ENCODE measurements around the gene ERGIC1. TPM values are rescaled to one million over a fixed set of nuclear protein-coding genes. Genes with fewer than 3 reads are reported as not detected.

Gene ERGIC1
- total RNA-seq, 1 experiment from 2014 or later = 89.8 TPM

DNA sequence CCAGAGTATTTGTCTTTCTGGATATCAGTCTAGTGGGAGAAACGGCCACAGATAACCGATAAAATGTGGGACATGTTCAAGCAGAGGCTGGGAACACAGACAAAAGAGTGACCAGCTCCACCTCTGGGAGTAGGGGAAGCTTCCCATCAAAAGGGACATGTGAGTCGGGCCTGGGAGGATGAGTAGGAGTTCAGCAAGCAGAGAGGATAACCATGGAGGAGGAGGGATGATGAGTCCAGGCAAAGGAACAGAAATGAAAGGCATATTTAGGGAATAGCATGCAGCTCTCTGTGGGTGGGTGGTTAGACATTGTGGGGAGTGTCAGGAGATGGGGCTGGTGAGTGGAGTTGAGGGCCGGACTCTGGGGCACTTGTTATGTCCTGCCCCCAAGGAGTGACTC is 61.5 kb downstream of the ERGIC1 start:
- POLR2A ChIA-PET = no interaction called here
- Mint-ChIP-seq H3K27me3 (ENCODE audit: low read depth) (no peaks in the 10 kb centered on the region), H3K4me3 (no peak overlapping the region), H3K36me3 (peaks cover 32% of the 10 kb centered on the region), H3K4me1 (no peaks in the 10 kb centered on the region), H3K27ac (no peak overlapping the region), H3K9me3 (no peaks in the 10 kb centered on the region)
- DNase-seq (ENCODE audit: low spot score) (no peak), ATAC-seq (no peak)
- TF ChIP-seq, protein P1, sequence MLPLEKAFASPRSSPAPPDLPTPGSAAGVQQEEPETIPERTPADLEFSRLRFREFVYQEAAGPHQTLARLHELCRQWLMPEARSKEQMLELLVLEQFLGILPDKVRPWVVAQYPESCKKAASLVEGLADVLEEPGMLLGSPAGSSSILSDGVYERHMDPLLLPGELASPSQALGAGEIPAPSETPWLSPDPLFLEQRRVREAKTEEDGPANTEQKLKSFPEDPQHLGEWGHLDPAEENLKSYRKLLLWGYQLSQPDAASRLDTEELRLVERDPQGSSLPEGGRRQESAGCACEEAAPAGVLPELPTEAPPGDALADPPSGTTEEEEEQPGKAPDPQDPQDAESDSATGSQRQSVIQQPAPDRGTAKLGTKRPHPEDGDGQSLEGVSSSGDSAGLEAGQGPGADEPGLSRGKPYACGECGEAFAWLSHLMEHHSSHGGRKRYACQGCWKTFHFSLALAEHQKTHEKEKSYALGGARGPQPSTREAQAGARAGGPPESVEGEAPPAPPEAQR (CRISPR knock-in tag; IDR thresholded peaks at IDR 0.05) = no peak
- no peak for TF ChIP-seq TEAD4 (CRISPR knock-in tag; IDR thresholded peaks at IDR 0.05)
- no peak for TF ChIP-seq HMGA2 (CRISPR knock-in tag; IDR thresholded peaks at IDR 0.05)
- TF ChIP-seq, protein P2, sequence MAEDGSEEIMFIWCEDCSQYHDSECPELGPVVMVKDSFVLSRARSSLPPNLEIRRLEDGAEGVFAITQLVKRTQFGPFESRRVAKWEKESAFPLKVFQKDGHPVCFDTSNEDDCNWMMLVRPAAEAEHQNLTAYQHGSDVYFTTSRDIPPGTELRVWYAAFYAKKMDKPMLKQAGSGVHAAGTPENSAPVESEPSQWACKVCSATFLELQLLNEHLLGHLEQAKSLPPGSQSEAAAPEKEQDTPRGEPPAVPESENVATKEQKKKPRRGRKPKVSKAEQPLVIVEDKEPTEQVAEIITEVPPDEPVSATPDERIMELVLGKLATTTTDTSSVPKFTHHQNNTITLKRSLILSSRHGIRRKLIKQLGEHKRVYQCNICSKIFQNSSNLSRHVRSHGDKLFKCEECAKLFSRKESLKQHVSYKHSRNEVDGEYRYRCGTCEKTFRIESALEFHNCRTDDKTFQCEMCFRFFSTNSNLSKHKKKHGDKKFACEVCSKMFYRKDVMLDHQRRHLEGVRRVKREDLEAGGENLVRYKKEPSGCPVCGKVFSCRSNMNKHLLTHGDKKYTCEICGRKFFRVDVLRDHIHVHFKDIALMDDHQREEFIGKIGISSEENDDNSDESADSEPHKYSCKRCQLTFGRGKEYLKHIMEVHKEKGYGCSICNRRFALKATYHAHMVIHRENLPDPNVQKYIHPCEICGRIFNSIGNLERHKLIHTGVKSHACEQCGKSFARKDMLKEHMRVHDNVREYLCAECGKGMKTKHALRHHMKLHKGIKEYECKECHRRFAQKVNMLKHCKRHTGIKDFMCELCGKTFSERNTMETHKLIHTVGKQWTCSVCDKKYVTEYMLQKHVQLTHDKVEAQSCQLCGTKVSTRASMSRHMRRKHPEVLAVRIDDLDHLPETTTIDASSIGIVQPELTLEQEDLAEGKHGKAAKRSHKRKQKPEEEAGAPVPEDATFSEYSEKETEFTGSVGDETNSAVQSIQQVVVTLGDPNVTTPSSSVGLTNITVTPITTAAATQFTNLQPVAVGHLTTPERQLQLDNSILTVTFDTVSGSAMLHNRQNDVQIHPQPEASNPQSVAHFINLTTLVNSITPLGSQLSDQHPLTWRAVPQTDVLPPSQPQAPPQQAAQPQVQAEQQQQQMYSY (CRISPR knock-in tag; IDR thresholded peaks at IDR 0.05) = no peak
- TF ChIP-seq, protein P3, sequence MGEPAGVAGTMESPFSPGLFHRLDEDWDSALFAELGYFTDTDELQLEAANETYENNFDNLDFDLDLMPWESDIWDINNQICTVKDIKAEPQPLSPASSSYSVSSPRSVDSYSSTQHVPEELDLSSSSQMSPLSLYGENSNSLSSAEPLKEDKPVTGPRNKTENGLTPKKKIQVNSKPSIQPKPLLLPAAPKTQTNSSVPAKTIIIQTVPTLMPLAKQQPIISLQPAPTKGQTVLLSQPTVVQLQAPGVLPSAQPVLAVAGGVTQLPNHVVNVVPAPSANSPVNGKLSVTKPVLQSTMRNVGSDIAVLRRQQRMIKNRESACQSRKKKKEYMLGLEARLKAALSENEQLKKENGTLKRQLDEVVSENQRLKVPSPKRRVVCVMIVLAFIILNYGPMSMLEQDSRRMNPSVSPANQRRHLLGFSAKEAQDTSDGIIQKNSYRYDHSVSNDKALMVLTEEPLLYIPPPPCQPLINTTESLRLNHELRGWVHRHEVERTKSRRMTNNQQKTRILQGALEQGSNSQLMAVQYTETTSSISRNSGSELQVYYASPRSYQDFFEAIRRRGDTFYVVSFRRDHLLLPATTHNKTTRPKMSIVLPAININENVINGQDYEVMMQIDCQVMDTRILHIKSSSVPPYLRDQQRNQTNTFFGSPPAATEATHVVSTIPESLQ (CRISPR knock-in tag; IDR thresholded peaks at IDR 0.05) = no peak
- TF ChIP-seq, protein P4, sequence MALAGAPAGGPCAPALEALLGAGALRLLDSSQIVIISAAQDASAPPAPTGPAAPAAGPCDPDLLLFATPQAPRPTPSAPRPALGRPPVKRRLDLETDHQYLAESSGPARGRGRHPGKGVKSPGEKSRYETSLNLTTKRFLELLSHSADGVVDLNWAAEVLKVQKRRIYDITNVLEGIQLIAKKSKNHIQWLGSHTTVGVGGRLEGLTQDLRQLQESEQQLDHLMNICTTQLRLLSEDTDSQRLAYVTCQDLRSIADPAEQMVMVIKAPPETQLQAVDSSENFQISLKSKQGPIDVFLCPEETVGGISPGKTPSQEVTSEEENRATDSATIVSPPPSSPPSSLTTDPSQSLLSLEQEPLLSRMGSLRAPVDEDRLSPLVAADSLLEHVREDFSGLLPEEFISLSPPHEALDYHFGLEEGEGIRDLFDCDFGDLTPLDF (CRISPR knock-in tag; IDR thresholded peaks at IDR 0.05) = no peak
- CTCF ChIA-PET = interaction anchor here (1.0 to 1.9 kb wide), 2 partner anchors 43 to 181 kb away, joined by 3 to 4 read pairs; no protein-coding TSS in a partner anchor

DNA sequence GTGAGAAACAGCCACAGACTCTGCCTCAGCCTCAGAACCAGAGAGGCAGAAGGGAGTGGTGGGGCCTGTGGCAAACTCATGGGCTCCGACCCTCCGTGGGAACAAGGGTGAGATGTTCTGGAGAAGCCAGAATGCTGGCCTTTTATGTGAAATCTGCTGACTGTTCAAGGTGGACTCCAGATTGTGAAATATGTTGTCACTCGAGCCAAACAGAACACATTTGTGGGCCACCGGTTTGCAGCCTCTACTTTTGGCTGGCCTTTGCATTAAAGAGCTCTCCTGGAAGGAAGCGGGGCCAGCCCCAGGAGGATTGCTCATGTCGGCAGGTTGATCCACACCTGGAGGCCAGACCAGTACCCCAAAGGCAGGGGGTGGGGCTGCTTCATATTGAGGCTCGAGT is 62.4 kb downstream of the ERGIC1 start:
- Mint-ChIP-seq H3K4me1 (no peaks in the 10 kb centered on the region), H3K4me3 (no peak overlapping the region), H3K27ac (no peak overlapping the region), H3K27me3 (ENCODE audit: low read depth) (no peaks in the 10 kb centered on the region), H3K36me3 (peaks cover 36% of the 10 kb centered on the region), H3K9me3 (no peaks in the 10 kb centered on the region)
- ChIA-PET CTCF (interaction anchor here (1.9 kb wide), 1 partner anchor 43 kb away, joined by 4 read pairs; no protein-coding TSS in a partner anchor), POLR2A (no interaction called here)
- ATAC-seq (no peak), DNase-seq (ENCODE audit: low spot score) (no peak)
- TF ChIP-seq, protein P5, sequence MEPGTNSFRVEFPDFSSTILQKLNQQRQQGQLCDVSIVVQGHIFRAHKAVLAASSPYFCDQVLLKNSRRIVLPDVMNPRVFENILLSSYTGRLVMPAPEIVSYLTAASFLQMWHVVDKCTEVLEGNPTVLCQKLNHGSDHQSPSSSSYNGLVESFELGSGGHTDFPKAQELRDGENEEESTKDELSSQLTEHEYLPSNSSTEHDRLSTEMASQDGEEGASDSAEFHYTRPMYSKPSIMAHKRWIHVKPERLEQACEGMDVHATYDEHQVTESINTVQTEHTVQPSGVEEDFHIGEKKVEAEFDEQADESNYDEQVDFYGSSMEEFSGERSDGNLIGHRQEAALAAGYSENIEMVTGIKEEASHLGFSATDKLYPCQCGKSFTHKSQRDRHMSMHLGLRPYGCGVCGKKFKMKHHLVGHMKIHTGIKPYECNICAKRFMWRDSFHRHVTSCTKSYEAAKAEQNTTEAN (CRISPR knock-in tag; IDR thresholded peaks at IDR 0.05) = no peak
- TF ChIP-seq FOXK1 (CRISPR knock-in tag; IDR thresholded peaks at IDR 0.05) = no peak
- TF ChIP-seq OVOL2 (CRISPR knock-in tag; IDR thresholded peaks at IDR 0.05; ENCODE audit: borderline replicate concordance) = no peak
- TF ChIP-seq NFYB (CRISPR knock-in tag; conservative IDR thresholded peaks at IDR 0.05; ENCODE audit: low read depth) = no peak
- TF ChIP-seq, protein P6, sequence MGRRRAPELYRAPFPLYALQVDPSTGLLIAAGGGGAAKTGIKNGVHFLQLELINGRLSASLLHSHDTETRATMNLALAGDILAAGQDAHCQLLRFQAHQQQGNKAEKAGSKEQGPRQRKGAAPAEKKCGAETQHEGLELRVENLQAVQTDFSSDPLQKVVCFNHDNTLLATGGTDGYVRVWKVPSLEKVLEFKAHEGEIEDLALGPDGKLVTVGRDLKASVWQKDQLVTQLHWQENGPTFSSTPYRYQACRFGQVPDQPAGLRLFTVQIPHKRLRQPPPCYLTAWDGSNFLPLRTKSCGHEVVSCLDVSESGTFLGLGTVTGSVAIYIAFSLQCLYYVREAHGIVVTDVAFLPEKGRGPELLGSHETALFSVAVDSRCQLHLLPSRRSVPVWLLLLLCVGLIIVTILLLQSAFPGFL (CRISPR knock-in tag; IDR thresholded peaks at IDR 0.05; ENCODE audit: borderline replicate concordance) = no peak
- TF ChIP-seq SMAD3 (CRISPR knock-in tag; IDR thresholded peaks at IDR 0.05; ENCODE audit: borderline replicate concordance) = no peak
- TF ChIP-seq, protein P7, sequence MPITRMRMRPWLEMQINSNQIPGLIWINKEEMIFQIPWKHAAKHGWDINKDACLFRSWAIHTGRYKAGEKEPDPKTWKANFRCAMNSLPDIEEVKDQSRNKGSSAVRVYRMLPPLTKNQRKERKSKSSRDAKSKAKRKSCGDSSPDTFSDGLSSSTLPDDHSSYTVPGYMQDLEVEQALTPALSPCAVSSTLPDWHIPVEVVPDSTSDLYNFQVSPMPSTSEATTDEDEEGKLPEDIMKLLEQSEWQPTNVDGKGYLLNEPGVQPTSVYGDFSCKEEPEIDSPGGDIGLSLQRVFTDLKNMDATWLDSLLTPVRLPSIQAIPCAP (CRISPR knock-in tag; IDR thresholded peaks at IDR 0.05) = no peak
- no peak for TF ChIP-seq ZNF671 (CRISPR knock-in tag; IDR thresholded peaks at IDR 0.05)
- TF ChIP-seq, protein P8, sequence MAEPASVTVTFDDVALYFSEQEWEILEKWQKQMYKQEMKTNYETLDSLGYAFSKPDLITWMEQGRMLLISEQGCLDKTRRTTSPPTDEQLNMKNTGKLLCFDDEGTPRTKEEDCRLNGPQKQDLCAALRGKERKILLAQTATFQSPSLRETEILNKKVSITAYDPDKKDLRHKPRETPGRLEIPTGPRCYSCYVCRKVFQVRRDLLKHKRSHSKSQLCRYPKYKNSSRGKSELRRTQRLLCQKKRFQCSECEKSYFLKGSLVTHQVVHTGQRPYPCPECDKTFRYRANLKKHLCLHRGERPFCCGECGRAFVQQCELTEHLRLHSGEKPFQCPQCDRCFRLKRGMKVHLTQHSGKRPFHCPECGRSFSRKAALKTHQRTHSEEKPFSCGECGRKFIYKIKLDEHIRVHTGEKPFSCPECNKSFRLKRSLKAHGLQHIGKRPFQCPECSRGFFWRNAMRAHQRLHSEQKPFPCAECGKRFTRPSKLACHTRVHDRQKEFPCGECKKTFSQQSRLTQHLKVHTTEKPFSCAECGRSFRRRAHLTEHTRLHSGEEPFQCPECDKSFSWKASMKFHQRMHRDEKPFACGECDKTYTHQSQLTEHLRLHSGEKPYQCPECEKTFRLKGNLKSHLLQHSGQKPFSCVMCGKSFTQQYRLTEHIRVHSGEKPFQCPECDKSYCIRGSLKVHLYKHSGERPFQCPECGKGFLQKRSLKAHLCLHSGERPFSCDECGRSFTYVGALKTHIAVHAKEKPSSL (CRISPR knock-in tag; conservative IDR thresholded peaks at IDR 0.05) = no peak
- TF ChIP-seq ETV6 (CRISPR knock-in tag; IDR thresholded peaks at IDR 0.05) = no peak
- TF ChIP-seq, protein P9, sequence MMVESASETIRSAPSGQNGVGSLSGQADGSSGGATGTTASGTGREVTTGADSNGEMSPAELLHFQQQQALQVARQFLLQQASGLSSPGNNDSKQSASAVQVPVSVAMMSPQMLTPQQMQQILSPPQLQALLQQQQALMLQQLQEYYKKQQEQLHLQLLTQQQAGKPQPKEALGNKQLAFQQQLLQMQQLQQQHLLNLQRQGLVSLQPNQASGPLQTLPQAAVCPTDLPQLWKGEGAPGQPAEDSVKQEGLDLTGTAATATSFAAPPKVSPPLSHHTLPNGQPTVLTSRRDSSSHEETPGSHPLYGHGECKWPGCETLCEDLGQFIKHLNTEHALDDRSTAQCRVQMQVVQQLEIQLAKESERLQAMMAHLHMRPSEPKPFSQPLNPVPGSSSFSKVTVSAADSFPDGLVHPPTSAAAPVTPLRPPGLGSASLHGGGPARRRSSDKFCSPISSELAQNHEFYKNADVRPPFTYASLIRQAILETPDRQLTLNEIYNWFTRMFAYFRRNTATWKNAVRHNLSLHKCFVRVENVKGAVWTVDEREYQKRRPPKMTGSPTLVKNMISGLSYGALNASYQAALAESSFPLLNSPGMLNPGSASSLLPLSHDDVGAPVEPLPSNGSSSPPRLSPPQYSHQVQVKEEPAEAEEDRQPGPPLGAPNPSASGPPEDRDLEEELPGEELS (CRISPR knock-in tag; IDR thresholded peaks at IDR 0.05) = no peak
- TF ChIP-seq SMAD4 (CRISPR knock-in tag; IDR thresholded peaks at IDR 0.05) = no peak
